NCI-H2227 treated with DMSO at 0.1 percent for 48 hours (cell line): ENCODE measurements around the gene RELN.
"Not testable (repeated sequence)": the region's sequence is repeated elsewhere in the genome, so short reads cannot be mapped to it uniquely, and the experiment has no call there.

ENCODE experiments used
- DNase-seq: peaks from one replicate; lab custom pipeline; 2025; lab: John Stamatoyannopoulos, UW

RELN gene

DNA sequence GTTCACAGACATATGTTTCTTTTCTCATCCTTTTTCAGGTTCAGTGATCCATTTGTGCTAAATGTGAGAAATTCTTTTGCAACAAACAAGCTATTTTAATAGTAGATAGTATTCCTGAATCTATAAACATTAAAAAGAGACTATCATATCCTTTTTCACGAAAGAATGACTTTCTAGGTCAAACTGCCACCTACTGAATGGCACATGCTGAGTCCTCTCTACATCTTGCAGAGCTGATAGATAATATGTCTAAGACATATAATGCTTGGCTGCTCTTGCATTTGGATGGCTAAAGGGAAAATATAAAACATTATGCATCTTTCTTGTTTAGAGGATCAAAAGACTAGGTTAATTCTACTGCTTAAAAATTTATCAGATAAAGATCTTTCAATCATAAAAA, 429.3 kb downstream of the RELN start:
- no peak for DNase-seq

DNA sequence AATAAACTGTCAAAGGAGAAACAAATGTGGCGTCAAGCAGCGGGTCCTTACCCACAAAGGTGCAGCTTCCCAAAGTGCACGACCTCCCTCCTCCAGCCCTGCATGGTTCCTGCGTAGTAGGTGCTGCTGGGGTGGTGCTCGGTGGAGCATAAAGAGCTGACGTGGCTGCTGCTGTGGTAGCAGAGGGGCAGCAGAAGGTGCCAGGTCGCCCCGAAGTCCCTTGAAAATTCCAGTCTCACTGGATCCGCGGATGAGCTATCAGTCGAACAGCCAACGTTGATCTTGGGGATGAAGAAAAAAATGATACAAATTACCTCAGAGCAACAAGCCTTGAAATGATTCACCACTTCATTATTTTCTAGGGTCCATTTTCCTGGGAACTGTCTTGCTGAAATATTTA, 438.4 kb downstream of the RELN start:
- DNase-seq: no peak

GRCh38 chr7:103549786-103550185, 439.7 kb downstream of the RELN start:
- DNase-seq: no peak

GRCh38 chr7:103547451-103548284, 441.8 kb downstream of the RELN start:
- no peak for DNase-seq

DNA sequence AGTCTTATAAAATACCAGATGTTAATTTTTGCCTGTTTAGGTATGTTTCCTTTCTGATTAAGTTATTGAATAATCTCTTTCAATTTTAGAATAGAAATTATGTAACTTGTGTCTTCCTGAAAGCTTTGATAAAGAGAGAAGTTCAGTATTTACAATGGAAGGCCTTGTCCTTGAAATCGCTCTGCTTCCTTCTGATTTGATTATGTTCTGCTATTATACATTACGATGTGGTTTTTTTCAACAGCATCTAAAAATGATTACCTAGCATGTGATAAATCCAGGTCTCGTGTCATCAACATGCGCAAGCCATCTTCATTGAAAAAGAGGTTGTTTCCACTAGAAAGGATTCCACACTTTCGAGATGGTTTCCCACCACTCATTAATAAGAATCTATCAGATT, 447.0 kb downstream of the RELN start:
- no peak for DNase-seq

GRCh38 chr7:103541947-103542346, 447.5 kb downstream of the RELN start:
- DNase-seq: no peak

GRCh38 chr7:103541026-103541425, 448.4 kb downstream of the RELN start:
- no peak for DNase-seq

DNA sequence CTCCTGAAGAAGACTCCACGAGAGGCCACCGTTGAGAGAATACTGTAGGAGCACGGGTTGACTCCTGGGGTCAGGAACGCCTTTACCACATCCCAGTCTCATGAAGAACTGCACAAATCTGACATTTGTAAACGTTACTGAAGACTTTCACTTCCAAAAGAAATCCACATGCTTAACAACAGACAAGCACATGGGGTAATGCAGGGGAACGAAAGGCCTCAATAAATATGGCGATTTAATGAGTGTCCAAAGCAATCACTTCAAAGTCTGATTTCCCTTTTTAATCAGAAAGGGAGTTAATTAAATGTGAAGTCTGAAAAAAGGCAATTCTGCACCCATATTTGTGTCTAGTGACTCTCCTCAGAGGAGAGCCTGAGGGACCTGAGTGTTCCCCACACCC, 449.1 kb downstream of the RELN start:
- no peak for DNase-seq

DNA sequence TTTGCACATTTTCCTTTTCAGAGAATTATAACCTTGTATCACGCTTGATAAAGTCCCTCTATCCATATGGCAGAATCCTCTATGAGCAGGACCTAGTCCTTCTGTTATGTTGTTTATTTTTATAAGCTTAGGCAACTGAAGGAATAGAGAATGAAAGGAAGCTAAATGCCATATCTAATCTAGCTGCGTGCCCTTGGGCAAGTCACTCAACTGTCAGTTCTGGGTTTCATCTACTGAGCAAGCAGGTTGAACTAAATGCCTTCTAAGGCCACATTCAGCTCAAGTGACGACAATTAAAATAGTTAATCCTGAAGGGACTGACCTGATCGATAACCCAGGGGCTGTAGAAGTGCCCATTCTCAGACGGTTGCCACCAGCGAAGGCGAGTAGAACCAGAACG, 449.6 kb downstream of the RELN start:
- no peak for DNase-seq

- no peak for DNase-seq
Measured at GRCh38 chr7:103538964-103539709, 450.3 kb downstream of the RELN start.

DNA sequence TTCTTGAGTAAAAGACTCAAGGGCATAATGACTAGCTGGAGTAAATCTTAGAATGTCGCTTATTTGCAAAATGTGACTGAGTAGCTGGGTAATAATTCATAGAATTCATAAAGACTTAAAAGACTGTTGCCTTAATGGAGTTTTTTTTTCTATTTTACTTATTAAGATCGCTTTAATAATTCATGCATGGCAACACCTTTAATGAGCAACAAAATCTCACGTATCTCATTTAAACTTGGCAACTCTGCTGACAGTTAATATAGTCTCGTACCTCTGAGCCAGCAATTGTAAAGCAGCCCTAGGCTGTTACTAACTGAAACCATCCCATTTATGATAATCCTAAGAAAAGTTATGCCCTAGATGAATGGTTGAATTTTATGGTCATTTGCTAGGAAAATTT, 455.7 kb downstream of the RELN start:
- DNase-seq: no peak

- DNase-seq: no peak
Measured at GRCh38 chr7:103532955-103533354, 456.5 kb downstream of the RELN start.

GRCh38 chr7:103528152-103528551, 461.3 kb downstream of the RELN start:
- DNase-seq: no peak

DNA sequence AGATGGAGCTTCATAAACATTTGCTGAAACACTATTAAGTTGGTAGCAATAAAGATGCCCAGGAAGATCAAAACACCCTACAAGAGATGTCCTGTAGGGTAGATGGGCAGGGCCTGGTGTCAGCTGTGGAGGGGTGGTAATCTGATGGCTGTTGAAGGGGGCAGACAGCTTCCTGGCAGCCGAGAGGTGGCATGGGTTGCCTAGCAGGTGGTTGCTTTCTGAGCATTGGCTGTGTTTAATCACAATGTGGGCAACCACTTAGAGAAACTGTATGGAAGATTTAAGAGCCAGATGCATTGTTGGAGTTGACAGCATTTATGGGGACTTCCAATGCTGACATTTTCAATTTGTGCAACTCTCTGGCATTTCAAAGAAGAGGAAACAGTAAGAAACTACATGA, 463.5 kb downstream of the RELN start:
- DNase-seq: no peak

DNA sequence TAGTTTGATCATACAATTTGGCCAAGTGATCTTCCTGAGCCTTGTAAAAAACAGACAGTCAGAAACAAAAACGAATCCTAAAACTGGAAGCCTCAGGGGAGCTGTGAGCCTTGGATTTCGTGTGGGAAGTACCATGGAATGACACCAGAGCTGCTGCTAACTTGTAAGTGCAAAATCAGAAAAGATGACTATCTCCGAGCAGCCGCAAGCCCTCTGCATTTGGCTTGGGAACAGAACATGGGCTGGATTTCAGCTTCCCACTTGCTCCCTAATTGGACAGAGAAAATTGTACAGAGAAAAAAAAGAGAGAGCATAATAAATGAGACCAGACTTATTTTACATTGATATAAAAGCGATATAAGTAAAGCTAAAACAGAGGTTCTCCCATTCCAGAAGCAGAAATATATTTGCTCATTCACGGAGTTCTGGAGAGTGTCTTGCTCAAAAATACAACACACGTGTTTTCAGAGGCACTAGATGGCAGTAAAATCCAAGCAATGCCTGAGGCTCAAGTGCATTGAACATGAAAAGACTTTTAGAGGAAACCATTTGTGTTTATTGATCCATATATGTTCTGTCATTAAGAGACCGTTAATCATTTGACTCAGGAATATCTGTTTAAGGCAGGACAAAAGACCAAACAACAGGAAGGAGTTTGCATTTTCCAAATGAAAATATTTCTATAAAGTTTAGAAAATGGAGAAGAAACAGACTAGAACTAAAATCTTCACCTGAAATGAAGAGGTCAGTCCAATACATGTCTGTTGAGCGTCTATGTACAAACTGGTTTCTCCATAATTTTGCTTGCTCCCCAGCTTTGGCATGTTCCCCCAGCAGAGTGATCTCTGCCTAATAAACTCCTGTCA, 465.2 kb downstream of the RELN start:
- peak; percentile 48 for DNase-seq

DNA sequence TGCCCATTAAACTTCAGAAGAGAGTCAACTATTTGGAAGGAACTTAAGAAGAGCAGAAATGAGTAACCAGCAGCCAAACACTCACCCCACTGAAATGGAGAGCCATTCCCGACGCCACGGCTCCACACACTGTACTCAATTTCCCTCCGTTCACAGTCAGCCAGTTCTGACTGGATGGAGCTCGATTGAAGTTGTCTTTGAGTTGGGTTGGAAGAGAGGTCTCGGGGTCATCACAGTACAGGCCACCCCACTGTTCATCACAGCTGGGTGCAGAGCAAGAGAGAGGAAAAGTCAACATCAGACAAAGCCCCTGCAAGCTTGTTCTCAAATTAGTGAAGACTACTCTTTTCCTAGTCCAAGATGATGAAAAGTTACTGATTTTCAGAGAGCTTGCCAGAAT, 467.5 kb downstream of the RELN start:
- peak; percentile 40 for DNase-seq

- no peak for DNase-seq
Measured at GRCh38 chr7:103504505-103505135, 484.8 kb downstream of the RELN start.

DNA sequence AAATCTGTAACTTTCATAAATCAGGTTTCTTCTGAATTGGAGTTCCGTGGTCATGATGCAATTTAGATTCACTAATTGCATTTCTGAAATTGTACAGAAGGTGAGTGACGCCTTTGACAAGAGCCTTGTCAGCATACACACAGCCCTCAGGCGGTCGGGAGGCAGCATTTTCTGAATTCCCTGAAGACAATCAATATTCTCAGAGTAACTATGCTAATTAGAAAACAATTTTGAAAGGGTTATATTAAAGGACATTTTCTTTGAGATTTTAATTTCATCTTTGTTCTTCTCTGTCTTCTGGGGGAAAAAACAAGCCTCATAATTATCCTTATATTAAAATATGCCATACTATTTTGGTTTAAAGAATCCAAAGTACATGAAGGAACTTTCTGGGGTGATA, 488.3 kb downstream of the RELN start:
- DNase-seq: no peak

- DNase-seq: no peak
Measured at GRCh38 chr7:103499976-103500375, 489.5 kb downstream of the RELN start.

DNA sequence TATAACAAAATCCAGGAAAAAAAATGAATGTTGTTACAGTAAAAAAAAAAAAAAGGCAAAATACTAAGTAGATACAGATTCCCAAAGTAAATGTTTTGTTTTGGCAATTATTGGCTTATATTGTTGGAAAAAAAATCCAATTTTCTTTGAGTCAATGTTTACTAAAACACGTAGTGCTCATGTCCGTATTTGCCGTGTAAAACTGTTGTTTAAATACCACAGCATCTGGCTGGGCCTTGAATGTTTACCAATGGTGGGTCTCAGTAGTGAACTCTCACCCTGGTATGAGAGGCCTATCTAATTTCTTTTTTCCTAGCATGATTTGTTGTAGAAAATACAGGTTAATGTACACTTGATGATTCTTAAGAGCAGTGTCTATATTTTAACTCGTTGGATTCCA, 502.0 kb downstream of the RELN start:
- no peak for DNase-seq

- DNase-seq: not testable (repeated sequence)
Measured at GRCh38 chr7:103486873-103487272, 502.6 kb downstream of the RELN start.

DNA sequence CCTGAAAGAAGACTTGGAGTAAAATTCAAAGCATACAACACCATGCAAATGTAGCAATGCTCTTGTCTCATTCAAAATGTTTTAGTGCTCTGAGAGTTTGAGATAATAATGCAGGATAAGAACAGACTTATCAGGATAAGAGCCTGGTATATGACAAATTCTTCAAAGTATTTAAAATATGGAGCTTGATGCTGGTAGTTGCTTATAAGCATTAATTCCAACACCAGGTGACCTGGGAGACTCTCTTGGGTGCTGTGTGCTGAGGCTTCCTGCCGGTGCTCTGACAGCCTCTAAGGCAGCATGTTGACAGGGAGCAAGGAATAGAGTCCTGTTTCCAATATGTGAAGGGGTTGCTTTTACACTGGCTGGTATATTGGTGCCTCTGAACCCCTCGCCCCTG, 508.7 kb downstream of the RELN start:
- no peak for DNase-seq
